Measurements from ENCODE around the gene GPD1L. TPM values are rescaled to one million over a fixed set of nuclear protein-coding genes. Genes with fewer than 3 reads are reported as not detected.

The GPD1L gene
- total and polyA plus RNA-seq, 11 donors, result 97.4 to 340 (median 164) TPM

DNA sequence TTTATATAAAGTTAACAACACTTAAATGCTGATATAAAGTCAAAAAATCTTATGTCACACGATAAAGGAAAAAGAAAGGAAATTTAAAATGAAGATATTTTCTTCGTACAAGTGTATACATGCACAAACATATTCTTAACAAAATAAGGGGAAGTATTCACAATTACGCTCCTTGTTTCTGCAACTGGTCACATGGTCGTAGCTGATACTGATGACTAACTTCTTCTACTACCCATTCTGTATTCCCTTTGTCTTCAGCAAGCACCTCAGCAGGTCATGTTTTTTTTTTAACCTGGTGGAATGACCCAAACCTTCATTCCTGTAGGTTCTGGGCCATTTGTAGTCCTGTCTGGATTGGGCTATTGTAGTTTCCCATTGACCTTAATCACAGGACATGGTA, 102.0 kb downstream of the GPD1L start:
- Histone ChIP-seq H3K4me1 (peaks cover 0 to 11% (median 0%) of the 10 kb centered on the region in 12 donors), H3K27me3 (no peaks in the 10 kb centered on the region), H3K27ac (no peak overlapping the region), H3K36me3 (no peaks in the 10 kb centered on the region), H3K9me3 (no peaks in the 10 kb centered on the region), H3K4me3 (no peak overlapping the region)
- no peak for ATAC-seq
- no peak for DNase-seq
- TF ChIP-seq POLR2A (IDR thresholded peaks at IDR 0.05) (no peak), CTCF (IDR thresholded peaks at IDR 0.05) (no peak)
- intact Hi-C loops (cut with DNase I), result no loop called here
- 88 to 92% (median 91%) methylated on average over 4 of the region's 4 CpGs for WGBS, 4 donors

GRCh38 chr3:32215185-32215584, 108.8 kb downstream of the GPD1L start:
- H3K4me1 ChIP-seq, result no peaks in the 10 kb centered on the region
- intact Hi-C loops (cut with DNase I), result no loop called here
- H3K4me3 ChIP-seq, result no peak overlapping the region
- no peak overlapping the region for H3K27ac ChIP-seq
- DNase-seq, result no peak
- H3K9me3 ChIP-seq, result peaks cover 0 to 8% (median 2%) of the 10 kb centered on the region in 12 donors
- peak in 1 of 4 donors; percentile 55 for ATAC-seq
- no peaks in the 10 kb centered on the region for H3K36me3 ChIP-seq
- TF ChIP-seq POLR2A (IDR thresholded peaks at IDR 0.05) (no peak), CTCF (IDR thresholded peaks at IDR 0.05) (no peak)
- 52 to 64% (median 62%) methylated on average over 2 of the region's 2 CpGs for WGBS, 4 donors
- H3K27me3 ChIP-seq, result no peaks in the 10 kb centered on the region

GRCh38 chr3:32216172-32216783, 109.9 kb downstream of the GPD1L start:
- TF ChIP-seq CTCF (IDR thresholded peaks at IDR 0.05) (no peak), POLR2A (IDR thresholded peaks at IDR 0.05) (no peak)
- Histone ChIP-seq H3K4me1 (peaks cover 0 to 3% (median 0%) of the 10 kb centered on the region in 12 donors), H3K27ac (no peak overlapping the region), H3K36me3 (no peaks in the 10 kb centered on the region), H3K27me3 (no peaks in the 10 kb centered on the region), H3K4me3 (no peak overlapping the region), H3K9me3 (peaks cover 0 to 8% (median 2%) of the 10 kb centered on the region in 12 donors)
- 61 to 74% (median 70%) methylated on average over 10 of the region's 10 CpGs for WGBS, 4 donors
- intact Hi-C loops (cut with DNase I), result no loop called here
- no peak for DNase-seq
- ATAC-seq, result no peak

DNA sequence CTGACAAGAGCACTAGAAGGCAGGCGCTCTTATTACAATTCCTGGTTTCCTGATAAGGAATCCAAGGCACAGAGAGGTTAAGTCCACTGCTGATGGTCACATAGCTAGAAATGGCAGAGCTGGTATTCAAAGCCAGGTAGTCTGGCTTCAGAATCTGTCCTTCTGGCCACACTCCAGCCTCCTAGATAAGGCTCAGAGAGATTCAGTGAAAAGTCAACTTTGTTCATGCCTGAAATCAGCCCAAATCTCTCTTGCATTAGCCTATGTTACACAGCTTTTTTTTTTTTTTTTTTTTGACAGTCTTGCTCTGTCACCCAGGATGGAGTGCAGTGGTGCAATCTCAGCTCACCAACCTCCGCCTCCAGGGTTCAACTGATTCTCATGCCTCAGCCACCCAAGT, 110.9 kb downstream of the GPD1L start:
- Histone ChIP-seq H3K27me3 (no peaks in the 10 kb centered on the region), H3K9me3 (peaks cover 0 to 8% (median 2%) of the 10 kb centered on the region in 12 donors), H3K36me3 (no peaks in the 10 kb centered on the region), H3K27ac (no peak overlapping the region), H3K4me1 (peaks cover 0 to 8% (median 0%) of the 10 kb centered on the region in 12 donors), H3K4me3 (no peak overlapping the region)
- no peak for ATAC-seq
- WGBS, 4 donors, result 91 to 96% (median 93%) methylated on average over 2 of the region's 2 CpGs
- TF ChIP-seq CTCF (IDR thresholded peaks at IDR 0.05) (no peak), POLR2A (IDR thresholded peaks at IDR 0.05) (no peak)
- intact Hi-C loops (cut with DNase I), result no loop called here
- DNase-seq, result no peak

Other genes starting within 250 kb of the GPD1L start
- 10 to 100 TPM in 1 of 9 donors, 1 to 10 TPM in 8; 2.5 to 12.7 (median 5.5) TPM for gene OSBPL10, start 125.4 kb upstream of the GPD1L start, total RNA-seq
- 1 to 10 TPM; 1.3 to 2.1 TPM for gene OSBPL10, start 125.4 kb upstream of the GPD1L start, polyA plus RNA-seq
- under 1 TPM in 5 of 9 donors, not detected in 4; 0.12 to 0.53 (median 0.23) TPM for gene ZNF860, start 124.9 kb upstream of the GPD1L start, total RNA-seq
- gene ZNF860, start 124.9 kb upstream of the GPD1L start, polyA plus RNA-seq, result under 1 TPM; 0.08 to 0.14 TPM
- 10 to 100 TPM in 1 of 9 donors, 1 to 10 TPM in 8; 1.7 to 12.1 (median 3.5) TPM for gene CMTM8, start 132.1 kb downstream of the GPD1L start, total RNA-seq
- gene CMTM8, start 132.1 kb downstream of the GPD1L start, polyA plus RNA-seq, result 1 to 10 TPM; 4.8 to 6.4 TPM

Measured in heart left ventricle (tissue), 16 donors.